Measurements from ENCODE around the gene PITPNC1.

GRCh38 chr17:67378454-67379250 lies 1.6 kb downstream of the PITPNC1 start:
- TF ChIP-seq POLR2A (IDR thresholded peaks at IDR 0.05) (peak in 1 of 2 donors; percentile 34), CTCF (IDR thresholded peaks at IDR 0.05) (peak; percentile 65 to 70)

Data from suprapubic skin (tissue), 3 donors.